OCI-M1 (cell line): ENCODE data around the gene RNF157.
"Not testable (repeated sequence)": the region's sequence is repeated elsewhere in the genome, so short reads cannot be mapped to it uniquely, and the experiment has no call there.

ENCODE experiments used
- DNase-seq: peaks from one replicate; lab custom pipeline; 2025; lab: John Stamatoyannopoulos, UW

Gene RNF157

GRCh38 chr17:76234354-76234679, 6.0 kb downstream of the RNF157 start:
- DNase-seq: no peak

DNA sequence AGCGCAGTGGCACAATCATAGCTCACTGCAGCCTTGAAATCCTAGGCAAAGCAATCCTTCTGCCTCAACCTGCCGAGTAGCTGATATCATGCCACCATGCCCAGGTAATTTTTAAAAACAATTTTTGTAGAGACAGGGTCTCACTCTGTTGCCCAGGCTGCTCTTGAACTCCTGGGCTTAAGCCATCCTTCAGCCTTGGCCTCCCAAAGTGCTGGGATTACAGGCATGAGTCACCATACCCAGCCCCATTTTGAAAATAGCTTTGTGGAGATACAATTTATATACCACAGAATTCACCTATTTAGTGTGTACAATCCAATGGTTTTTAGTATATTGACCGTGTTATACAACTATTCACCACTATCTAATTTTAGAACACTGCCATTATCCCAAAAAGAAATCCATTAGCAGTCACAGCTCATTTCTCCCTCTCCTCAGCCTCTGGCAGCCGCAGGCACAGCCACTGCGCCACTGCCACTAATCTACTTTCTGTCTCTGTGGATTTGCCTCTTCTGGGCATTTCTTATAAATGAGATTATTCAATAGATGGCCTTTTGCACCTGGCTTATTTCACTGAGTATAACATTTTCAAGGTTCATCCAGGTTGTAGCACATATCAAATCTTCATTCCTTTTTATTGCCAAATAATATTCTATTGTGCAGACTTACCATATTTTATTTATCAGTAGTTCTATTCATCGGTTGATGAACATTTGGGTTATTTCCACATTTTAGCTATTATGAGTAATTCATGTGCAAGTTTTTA, 6.5 kb downstream of the RNF157 start:
- DNase-seq: no peak

DNA sequence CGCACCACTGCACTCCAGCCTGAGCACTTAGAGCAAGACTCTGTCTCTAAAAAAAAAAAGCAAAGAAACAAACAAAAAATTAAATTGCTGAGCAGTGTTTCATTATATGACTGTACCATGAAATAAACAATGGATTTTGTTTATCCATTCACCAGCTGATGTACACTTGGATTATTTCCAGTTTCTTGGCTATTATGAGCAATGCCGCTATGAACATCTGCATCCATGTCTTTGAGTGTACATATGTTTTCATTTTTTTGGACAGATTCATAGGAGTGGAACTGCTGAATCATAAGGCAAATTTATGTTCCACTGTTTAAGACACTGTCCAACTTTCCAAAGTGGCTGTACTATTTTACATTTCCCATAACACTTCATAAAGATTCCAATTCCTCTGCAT, 8.0 kb downstream of the RNF157 start:
- DNase-seq: no peak

GRCh38 chr17:76226749-76227148, 13.5 kb downstream of the RNF157 start:
- not testable (repeated sequence) for DNase-seq

DNA sequence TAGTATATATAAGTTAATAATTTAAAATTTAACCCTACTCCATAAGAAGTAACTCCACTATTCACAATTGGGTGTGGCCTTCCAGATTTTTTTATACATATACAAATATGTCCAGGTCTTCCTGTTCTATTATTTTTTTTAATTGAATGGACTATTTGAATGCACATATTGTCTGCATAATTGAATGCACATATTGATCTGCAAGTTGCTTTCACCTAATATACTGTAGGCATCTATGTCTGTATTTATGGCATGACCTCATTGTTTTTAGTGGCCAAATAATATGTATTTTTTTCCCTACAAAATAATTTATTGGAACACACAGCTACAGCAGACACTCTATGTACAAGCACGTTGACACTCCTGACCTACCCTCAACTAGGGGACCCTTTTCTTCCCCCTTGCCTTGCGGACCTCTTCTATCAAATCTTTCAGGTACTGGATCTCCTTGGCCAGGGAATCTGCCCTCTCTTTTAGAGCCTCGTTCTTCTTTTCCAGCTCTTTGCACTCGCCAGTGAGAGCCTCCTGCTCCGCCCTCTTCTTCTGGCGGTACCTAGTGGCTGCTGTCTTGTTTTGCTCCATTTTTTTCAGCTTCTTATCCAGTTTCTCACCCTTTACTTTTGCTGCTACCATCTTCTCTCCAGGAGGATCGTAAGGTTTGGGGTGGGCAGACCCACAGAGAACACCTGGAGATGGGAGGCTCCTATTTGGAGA, 14.8 kb downstream of the RNF157 start:
- not testable (repeated sequence) for DNase-seq

GRCh38 chr17:76223802-76224201, 16.5 kb downstream of the RNF157 start:
- DNase-seq: no peak

GRCh38 chr17:76219670-76220383, 20.5 kb downstream of the RNF157 start:
- no peak for DNase-seq

DNA sequence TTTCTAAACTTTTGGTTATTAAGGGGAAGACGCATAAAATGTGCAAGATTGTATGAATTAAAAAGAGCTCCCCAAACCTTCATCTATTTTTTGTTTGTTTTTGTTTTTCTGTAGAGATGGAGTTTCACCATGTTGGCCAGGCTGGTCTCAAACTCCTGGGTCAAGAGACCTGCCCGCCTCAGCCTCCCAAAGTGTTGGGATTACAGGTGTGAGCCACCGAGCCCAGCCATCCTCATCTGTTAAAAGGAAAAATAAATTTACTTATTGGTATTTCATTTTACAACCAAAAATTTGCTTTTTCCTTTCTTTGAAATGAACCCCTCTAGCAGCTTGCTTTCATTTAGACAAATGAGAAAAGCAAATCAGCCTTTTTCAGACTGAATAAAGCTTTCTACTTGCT, 23.2 kb downstream of the RNF157 start:
- DNase-seq: no peak

- DNase-seq: no peak
Observed at GRCh38 chr17:76213491-76213890, 26.8 kb downstream of the RNF157 start.

DNA sequence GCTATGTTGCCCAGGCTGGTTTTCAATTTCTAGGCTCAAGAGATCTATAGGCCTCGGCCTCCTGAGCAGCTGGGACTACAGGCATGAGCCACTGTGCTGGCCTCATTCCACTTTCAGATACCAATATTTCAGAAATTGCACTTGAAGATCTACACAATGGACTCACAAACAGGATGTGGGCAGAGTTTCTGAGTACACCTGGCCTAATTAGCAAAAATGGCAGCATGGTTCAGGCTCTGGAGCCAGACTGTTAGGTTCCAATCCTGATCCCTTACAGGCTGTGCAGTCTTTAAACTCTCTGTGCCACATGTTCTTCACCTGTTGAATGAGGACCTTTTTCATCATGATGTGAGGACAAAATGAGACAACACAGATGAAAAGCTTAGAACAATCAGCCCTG, 32.2 kb downstream of the RNF157 start:
- DNase-seq: no peak

GRCh38 chr17:76207275-76208059, 32.8 kb downstream of the RNF157 start:
- no peak for DNase-seq

- DNase-seq: not testable (repeated sequence)
Observed at GRCh38 chr17:76205542-76206144, 34.6 kb downstream of the RNF157 start.

DNA sequence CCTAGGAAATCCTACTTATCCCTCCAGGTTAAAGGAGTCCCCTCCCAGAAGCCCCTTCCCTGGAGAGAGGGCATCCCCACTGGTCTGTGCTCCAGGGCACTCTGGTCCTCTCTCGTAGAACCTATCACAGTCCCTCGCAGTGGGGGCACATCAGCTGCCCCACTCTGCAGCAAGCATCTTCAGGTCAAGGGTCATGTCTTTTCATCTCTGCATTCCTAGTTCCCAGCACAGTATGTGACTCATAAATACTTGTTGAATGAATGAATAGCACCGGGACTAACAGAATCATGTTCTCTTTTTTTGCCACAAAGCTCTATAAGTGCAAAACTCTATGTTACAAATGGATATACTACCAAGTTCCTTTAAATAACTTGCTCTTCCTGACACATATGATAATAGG, 36.0 kb downstream of the RNF157 start:
- DNase-seq: no peak

- DNase-seq: no peak
Observed at GRCh38 chr17:76200354-76200753, 39.9 kb downstream of the RNF157 start.

GRCh38 chr17:76199469-76199868, 40.8 kb downstream of the RNF157 start:
- DNase-seq: no peak

GRCh38 chr17:76198702-76199101, 41.6 kb downstream of the RNF157 start:
- no peak for DNase-seq

DNA sequence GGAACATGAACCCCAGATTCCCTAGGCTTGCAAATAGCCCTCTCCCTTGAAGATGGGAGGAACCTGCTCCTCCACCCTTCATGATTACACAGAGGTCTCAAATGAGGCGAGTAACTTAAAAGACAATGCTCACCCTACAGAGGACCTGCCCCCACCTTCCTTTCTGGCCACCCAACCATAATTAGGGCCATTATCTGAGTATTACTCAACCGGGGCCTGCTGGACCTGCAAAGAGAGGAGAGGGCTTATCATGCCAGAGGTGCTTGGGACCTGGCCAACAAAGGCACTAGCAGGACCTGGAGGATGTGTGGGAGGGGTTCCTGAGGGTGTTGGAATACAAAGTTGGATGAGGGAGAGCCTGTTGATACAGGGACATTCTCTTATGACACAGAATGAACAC, 42.4 kb downstream of the RNF157 start:
- no peak for DNase-seq

DNA sequence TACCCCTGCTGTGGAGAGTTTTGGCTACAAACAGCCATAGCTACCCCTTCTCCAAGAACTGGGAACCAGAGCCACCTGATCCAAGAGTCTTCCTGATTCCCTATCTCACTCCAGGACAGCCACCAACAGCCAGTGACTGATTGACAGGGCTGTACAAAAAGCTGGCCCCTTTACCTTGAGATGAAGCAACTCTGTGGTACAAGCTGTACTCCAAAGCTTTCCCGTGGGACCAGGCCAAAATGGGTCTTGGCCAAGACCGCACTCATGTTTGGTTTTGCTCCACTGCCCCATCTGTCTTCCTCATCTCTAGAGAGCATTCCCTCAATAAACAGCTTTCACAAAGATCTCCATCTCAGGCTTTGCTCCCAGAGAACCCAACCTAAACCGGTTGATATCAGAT, 43.6 kb downstream of the RNF157 start:
- DNase-seq: no peak

- DNase-seq: no peak
Observed at GRCh38 chr17:76195281-76196096, 44.8 kb downstream of the RNF157 start.

- no peak for DNase-seq
Observed at GRCh38 chr17:76193591-76193990, 46.7 kb downstream of the RNF157 start.

- DNase-seq: no peak
Observed at GRCh38 chr17:76191896-76192295, 48.4 kb downstream of the RNF157 start.
